IPS DF 6.9 (cell line): ENCODE results near the gene DENND4C.
"Not testable (repeated sequence)": the region's sequence is repeated elsewhere in the genome, so short reads cannot be mapped to it uniquely, and the experiment has no call there.

Experiments used
- DNase-seq: peaks from one replicate; pipeline ENCODE4 v3.0.0-alpha.2; 2013; ENCODE audit warnings: low read depth, low spot score
- H3K27ac ChIP-seq: one replicate; pipeline ENCODE4 v1.5.1; 2013; ENCODE audit warnings: low read length, control low read depth
- H3K27me3 ChIP-seq: 2 replicates; pipeline ENCODE4 v1.6.1; 2013; ENCODE audit warnings: mild to moderate bottlenecking, low read length; ENCODE audit not compliant: control insufficient read depth, insufficient read depth
- H3K36me3 ChIP-seq: 2 replicates; pipeline ENCODE4 v1.6.1; 2013; ENCODE audit warnings: low read length; ENCODE audit not compliant: control insufficient read depth, insufficient read depth
- H3K4me1 ChIP-seq: 2 replicates; pipeline ENCODE4 v1.6.1; 2013; ENCODE audit warnings: low read length; ENCODE audit not compliant: control insufficient read depth, insufficient read depth
- H3K4me3 ChIP-seq: 2 replicates; pipeline ENCODE4 v1.5.1; 2013; ENCODE audit warnings: mild to moderate bottlenecking, low read length
- H3K9me3 ChIP-seq: 2 replicates; pipeline ENCODE4 v1.6.1; 2013; ENCODE audit warnings: low read length, inconsistent platforms; ENCODE audit not compliant: control insufficient read depth, insufficient read depth
- WGBS: extraction: QIAGEN DNeasy Blood & Tissue Kit; methylation state at CpG from one replicate; pipeline ENCODE4 v1.1.7; 2013; ENCODE audit warnings: mixed read lengths, missing lambda C conversion rate; ENCODE audit not compliant: insufficient read length, insufficient coverage; 5-methylcytosine and 5-hydroxymethylcytosine counted together

DENND4C gene

GRCh38 chr9:19246891-19247290 is 16.4 kb downstream of the DENND4C start:
- WGBS: no CpG with 5 or more reads among the region's 3 CpGs
- H3K27me3 ChIP-seq: no peaks in the 10 kb centered on the region
- H3K4me1 ChIP-seq: 0 out of 2 replicates have a peak, but pooled peaks cover 2% of the 10 kb centered on the region
- H3K4me3 ChIP-seq: no peak overlapping the region
- no peaks in the 10 kb centered on the region for H3K9me3 ChIP-seq
- H3K27ac ChIP-seq: no peak overlapping the region
- no peaks in the 10 kb centered on the region for H3K36me3 ChIP-seq
- DNase-seq: no peak

GRCh38 chr9:19247420-19247819 is 16.9 kb downstream of the DENND4C start:
- no CpG with 5 or more reads among the region's 2 CpGs for WGBS
- Histone ChIP-seq H3K9me3 (no peaks in the 10 kb centered on the region), H3K27ac (no peak overlapping the region), H3K36me3 (no peaks in the 10 kb centered on the region), H3K27me3 (no peaks in the 10 kb centered on the region), H3K4me3 (no peak overlapping the region), H3K4me1 (0 out of 2 replicates have a peak, but pooled peaks cover 2% of the 10 kb centered on the region)
- DNase-seq: no peak

DNA sequence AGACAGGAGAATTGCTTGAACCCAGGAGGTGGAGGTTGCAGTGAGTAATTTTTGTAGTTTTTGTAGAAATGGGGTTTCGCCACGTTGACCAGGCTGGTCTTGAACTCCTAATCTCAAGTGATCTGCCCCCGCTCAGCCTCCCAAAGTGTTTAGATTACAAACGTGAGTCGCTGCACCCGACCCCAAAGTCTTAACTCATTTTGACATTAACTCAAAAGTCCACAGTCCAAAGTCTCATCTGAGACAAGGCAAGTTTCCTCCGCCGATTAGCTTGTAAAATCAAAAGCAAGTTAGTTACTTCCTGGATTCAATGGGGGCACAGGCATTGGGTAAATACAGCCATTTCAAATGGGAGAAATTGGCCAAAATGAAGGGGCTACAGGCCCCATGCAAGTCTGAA is 19.9 kb downstream of the DENND4C start:
- H3K4me3 ChIP-seq, H3K27ac ChIP-seq, H3K36me3 ChIP-seq, H3K9me3 ChIP-seq, DNase-seq, H3K27me3 ChIP-seq, H3K4me1 ChIP-seq: not testable (repeated sequence)
- WGBS: no CpG with 5 or more reads among the region's 8 CpGs

GRCh38 chr9:19251203-19251602 is 20.7 kb downstream of the DENND4C start:
- not testable (repeated sequence) for H3K4me1 ChIP-seq, H3K9me3 ChIP-seq, H3K36me3 ChIP-seq, H3K27me3 ChIP-seq, H3K27ac ChIP-seq, H3K4me3 ChIP-seq, DNase-seq
- WGBS: no CpG with 5 or more reads among the region's 1 CpG

- not testable (repeated sequence) for H3K9me3 ChIP-seq
These were observed 21.1 kb downstream of the DENND4C start for GRCh38 chr9:19251622-19252021.

GRCh38 chr9:19252174-19252884 is 21.8 kb downstream of the DENND4C start:
- Histone ChIP-seq H3K27me3 (no peaks in the 10 kb centered on the region), H3K9me3 (no peaks in the 10 kb centered on the region), H3K36me3 (no peaks in the 10 kb centered on the region), H3K4me3 (no peak overlapping the region), H3K4me1 (0 out of 2 replicates have a peak, but pooled peaks cover 2% of the 10 kb centered on the region), H3K27ac (no peak overlapping the region)
- no CpG with 5 or more reads among the region's 7 CpGs for WGBS
- DNase-seq: no peak

More at GRCh38 chr9:19251622-19252021, 21.1 kb downstream of the DENND4C start:
- not testable (repeated sequence) for H3K27me3 ChIP-seq, H3K4me3 ChIP-seq, DNase-seq, H3K36me3 ChIP-seq, H3K27ac ChIP-seq, H3K4me1 ChIP-seq
- no CpG with 5 or more reads among the region's 5 CpGs for WGBS

GRCh38 chr9:19252885-19253219 is 22.4 kb downstream of the DENND4C start:
- 0 out of 2 replicates have a peak, but pooled peaks cover 2% of the 10 kb centered on the region for H3K4me1 ChIP-seq
- no CpG with 5 or more reads among the region's 4 CpGs for WGBS
- H3K27me3 ChIP-seq: no peaks in the 10 kb centered on the region
- no peaks in the 10 kb centered on the region for H3K9me3 ChIP-seq
- H3K4me3 ChIP-seq: no peak overlapping the region
- no peak overlapping the region for H3K27ac ChIP-seq
- H3K36me3 ChIP-seq: no peaks in the 10 kb centered on the region
- DNase-seq: no peak

DNA sequence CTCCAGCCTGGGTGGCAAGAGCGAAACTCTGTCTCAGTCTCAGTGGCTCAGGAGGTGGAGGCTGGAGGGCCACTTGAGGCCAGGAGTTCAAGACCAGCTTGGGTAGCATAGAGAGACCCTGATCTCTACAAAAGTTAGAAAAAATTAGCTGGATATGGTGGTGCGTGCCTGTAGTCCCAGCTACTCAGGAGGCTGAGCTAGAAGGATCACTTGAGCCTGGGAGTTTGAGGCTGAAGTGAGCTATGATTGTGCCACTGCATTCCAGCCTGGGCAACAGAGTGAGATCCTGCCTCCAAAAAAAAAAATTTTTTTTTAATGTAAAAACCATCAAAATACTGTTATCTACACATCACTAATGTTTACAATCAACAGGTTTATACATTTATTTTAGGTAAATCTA is 24.6 kb downstream of the DENND4C start:
- no peaks in the 10 kb centered on the region for H3K36me3 ChIP-seq
- H3K9me3 ChIP-seq: no peaks in the 10 kb centered on the region
- H3K4me1 ChIP-seq: 0 out of 2 replicates have a peak, but pooled peaks cover 2% of the 10 kb centered on the region
- no peak overlapping the region for H3K4me3 ChIP-seq
- H3K27ac ChIP-seq: no peak overlapping the region
- DNase-seq: no peak
- no peaks in the 10 kb centered on the region for H3K27me3 ChIP-seq
- WGBS: no CpG with 5 or more reads among the region's 2 CpGs

- Histone ChIP-seq H3K4me1 (0 out of 2 replicates have a peak, but pooled peaks cover 2% of the 10 kb centered on the region), H3K4me3 (no peak overlapping the region), H3K9me3 (no peaks in the 10 kb centered on the region), H3K27ac (no peak overlapping the region), H3K27me3 (no peaks in the 10 kb centered on the region), H3K36me3 (no peaks in the 10 kb centered on the region)
- DNase-seq: no peak
These were observed 25.3 kb downstream of the DENND4C start for GRCh38 chr9:19255821-19256220.

- WGBS: no CpG with 5 or more reads among the region's 8 CpGs
- H3K27ac ChIP-seq, H3K27me3 ChIP-seq, H3K9me3 ChIP-seq, H3K36me3 ChIP-seq, DNase-seq, H3K4me3 ChIP-seq, H3K4me1 ChIP-seq: not testable (repeated sequence)
These were observed 29.3 kb downstream of the DENND4C start for GRCh38 chr9:19259665-19260255.

- no CpG with 5 or more reads among the region's 4 CpGs for WGBS
- not testable (repeated sequence) for H3K4me1 ChIP-seq
These were observed 35.1 kb downstream of the DENND4C start for GRCh38 chr9:19265602-19266001.

More at GRCh38 chr9:19265602-19266001, 35.1 kb downstream of the DENND4C start:
- H3K27ac ChIP-seq, H3K4me3 ChIP-seq, DNase-seq, H3K36me3 ChIP-seq, H3K9me3 ChIP-seq, H3K27me3 ChIP-seq: not testable (repeated sequence)
